C4-2B (cell line): ENCODE results near the gene RRAGD.

Experiments used
- CTCF ChIP-seq: fragments of 450-650 bp; conservative IDR thresholded peaks from 2 replicates; pipeline ENCODE4 v1.5.1; 2017; ENCODE audit warnings: mild to moderate bottlenecking
- ZFX ChIP-seq: fragments of 450-650 bp; IDR thresholded peaks from 2 replicates; pipeline ENCODE4 v1.6.1; 2017

- TF ChIP-seq CTCF = no peak
- no peak for TF ChIP-seq ZFX
Observed at GRCh38 chr6:89320012-89320559, 92.0 kb downstream of the RRAGD start.
